Endothelial cell of umbilical vein (primary cell): ENCODE data around the gene DUS1L. TPM values are rescaled to one million over a fixed set of nuclear protein-coding genes. Genes with fewer than 3 reads are reported as not detected.

Source experiments
- BruUV-seq: library from RNA; stranded (reverse); fragments of 400-500 nt; replicated peaks from 2 replicates; lab custom pipeline; 2021; lab: Mats Ljungman, UMichigan
- CTCF ChIA-PET: fragments of 300-600, 350-600 bp; sonication (Branson Sonifier 250); formaldehyde crosslinking; loops from one replicate; lab custom pipeline; 2021; ENCODE audit warnings: antibody characterized with exemption, inconsistent platforms; lab: Charles Lee
- POLR2A ChIA-PET: fragments of 300-600, 350-600 bp; sonication (Branson Sonifier 250); formaldehyde crosslinking; loops from one replicate; lab custom pipeline; 2021; ENCODE audit warnings: antibody characterized with exemption, inconsistent platforms; lab: Charles Lee
- DNase-seq: peaks from one replicate; pipeline ENCODE4 v3.0.0-alpha.2; 2011; ENCODE audit warnings: low read depth, low spot score
- FAIRE-seq: peaks from 2 replicates; lab custom pipeline; 2011; peaks lifted over from hg19 to GRCh38; lab: Jason Lieb, UNC
- H2AFZ ChIP-seq: 2 replicates; pipeline ENCODE4 v1.6.0; 2012; ENCODE audit warnings: low read depth, low read length, control low read depth, inconsistent platforms
- H3K27ac ChIP-seq: 2 replicates; pipeline ENCODE4 v1.5.1; 2011; ENCODE audit warnings: low read depth, mild to moderate bottlenecking, control low read depth, low read length, moderate library complexity; ENCODE audit not compliant: insufficient read depth
- H3K27me3 ChIP-seq, 2 experiments: 2 replicates each; pipeline versions ENCODE4 v1.6.0 to v1.6.1; 2011; ENCODE audit warnings: low read length in 2 of 2, mixed read lengths in 1 of 2; ENCODE audit not compliant: control insufficient read depth in 2 of 2, insufficient read depth in 2 of 2
- H3K36me3 ChIP-seq, 2 experiments: 2 replicates in 1 of 2; 3 replicates in 1 of 2; pipeline ENCODE4 v1.5.1; 2011; ENCODE audit warnings: low read length in 2 of 2, mild to moderate bottlenecking in 1 of 2, moderate library complexity in 1 of 2; ENCODE audit not compliant: control insufficient read depth in 2 of 2, insufficient read depth in 2 of 2; ENCODE audit errors: extremely low read depth in 1 of 2
- H3K4me1 ChIP-seq: 3 replicates; pipeline ENCODE4 v1.5.1; 2011; ENCODE audit warnings: mild to moderate bottlenecking, low read length; ENCODE audit not compliant: control insufficient read depth, insufficient read depth; ENCODE audit errors: extremely low read depth
- H3K4me2 ChIP-seq: 2 replicates; pipeline ENCODE4 v1.6.1; 2011; ENCODE audit warnings: low read length, control low read depth, mixed read lengths; ENCODE audit not compliant: insufficient read depth
- H3K4me3 ChIP-seq, 3 experiments: fragments of 200-600 bp in 1 of 3; sonication (generic), shearing (Covaris generic) in 1 of 3; replicated peaks in 1 of 3; 2 replicates each; pipeline ENCODE4 v1.5.1; 2011 to 2016; ENCODE audit warnings: control low read depth in 3 of 3, low read length in 3 of 3, mild to moderate bottlenecking in 2 of 3, inconsistent platforms in 1 of 3, low read depth in 1 of 3, moderate library complexity in 1 of 3; ENCODE audit not compliant: insufficient read depth in 1 of 3
- H3K79me2 ChIP-seq: 2 replicates; pipeline ENCODE4 v1.6.0; 2012; ENCODE audit warnings: low read length, inconsistent platforms; ENCODE audit not compliant: control insufficient read depth, insufficient read depth
- H3K9ac ChIP-seq: replicated peaks from 2 replicates; pipeline ENCODE3; 2011; ENCODE audit warnings: low read length, control low read depth; ENCODE audit not compliant: insufficient read depth; ENCODE audit errors: extremely low read depth
- H3K9me1 ChIP-seq: replicated peaks from 3 replicates; pipeline ENCODE4 v1.6.0; 2011; ENCODE audit warnings: mild to moderate bottlenecking, low read length; ENCODE audit not compliant: control insufficient read depth, insufficient read depth; ENCODE audit errors: extremely low read depth
- H3K9me3 ChIP-seq: replicated peaks from 2 replicates; pipeline ENCODE4 v1.5.1; 2012; ENCODE audit warnings: low read length, inconsistent platforms; ENCODE audit not compliant: control insufficient read depth, insufficient read depth
- H4K20me1 ChIP-seq: replicated peaks from 2 replicates; pipeline ENCODE3; 2011; ENCODE audit warnings: mild to moderate bottlenecking, low read length; ENCODE audit not compliant: control insufficient read depth, insufficient read depth; ENCODE audit errors: extremely low read depth
- EZH2 ChIP-seq: IDR thresholded peaks from 2 replicates; pipeline ENCODE4 v1.6.1; 2012; ENCODE audit warnings: borderline replicate concordance, low read depth, mild to moderate bottlenecking, moderate library complexity, low read length, inconsistent platforms; ENCODE audit not compliant: severe bottlenecking
- FOS ChIP-seq: IDR thresholded peaks from 2 replicates; pipeline ENCODE4 v1.6.1; 2011; ENCODE audit warnings: mild to moderate bottlenecking, low read length, moderate library complexity, borderline replicate concordance; ENCODE audit not compliant: insufficient read depth
- GATA2 ChIP-seq: IDR thresholded peaks from 2 replicates; pipeline ENCODE4 v1.7.0; 2011; ENCODE audit warnings: low read depth, mild to moderate bottlenecking, moderate library complexity, mixed read lengths, low read length; ENCODE audit not compliant: insufficient read length, insufficient read depth
- JUN ChIP-seq: IDR thresholded peaks from 2 replicates; pipeline ENCODE4 v1.6.1; 2011; ENCODE audit warnings: borderline replicate concordance, low read depth; ENCODE audit not compliant: insufficient read length, insufficient read depth
- MYC ChIP-seq: IDR thresholded peaks from one replicate; pipeline ENCODE4 v1.6.1; 2011; ENCODE audit warnings: mild to moderate bottlenecking, low read depth, low read length
- POLR2A ChIP-seq: IDR thresholded peaks from 2 replicates; pipeline ENCODE4 v1.6.1; 2012; ENCODE audit warnings: low read depth, mild to moderate bottlenecking, control low read depth, low read length
- POLR2AphosphoS5 ChIP-seq: IDR thresholded peaks from 2 replicates; pipeline ENCODE4 v1.6.1; 2012; ENCODE audit warnings: low read depth, mild to moderate bottlenecking, control low read depth, low read length, moderate library complexity; ENCODE audit not compliant: insufficient read depth
- dilution Hi-C: fragments of 300-500 bp; cut with MboI; formaldehyde crosslinking; loops from one replicate; pipeline ENCODE4 v1.15.0; 2019; ENCODE audit warnings: low sequenced_read_pairs; ENCODE audit not compliant: extremely low pct_ligation_motif_present
- intact Hi-C: fragments of 100-400 bp; cut with micrococcal nuclease; formaldehyde crosslinking; loops from one replicate; pipeline ENCODE4 v1.10.0; 2022
- polyA plus RNA-seq, 4 experiments: library from polyadenylated mRNA; depleted of rRNA in 3 of 4; stranded (reverse) in 3 of 4; unstranded in 1 of 4; fragments of >200 nt; gene quantifications; 2 replicates each; pipeline versions ENCODE4 v1.2.1 to v1.2.3, GENCODE V29; 2011 to 2012; ENCODE audit warnings: missing spikeins in 1 of 4
- total RNA-seq: library from RNA; stranded (reverse); gene quantifications from 2 replicates; pipeline ENCODE4 v1.2.3, GENCODE V29; 2021
- TF ChIP-seq, protein P1 (sequence below): IDR thresholded peaks from 2 replicates; pipeline ENCODE4 v1.6.1; 2011; ENCODE audit not compliant: insufficient read depth, insufficient read length
- TF ChIP-seq, protein P2 (sequence below), 2 donors: IDR thresholded peaks; 1 replicate in 1 of 2; 2 replicates in 1 of 2; pipeline ENCODE4 v1.5.1; 2011; ENCODE audit warnings: low read length in 2 of 2, mild to moderate bottlenecking in 2 of 2, moderate library complexity in 2 of 2, control low read depth in 1 of 2, inconsistent platforms in 1 of 2, low read depth in 1 of 2; ENCODE audit not compliant: insufficient read depth in 1 of 2; ENCODE audit errors: extremely low read depth in 1 of 2

The DUS1L gene
- total and polyA plus RNA-seq, 2 donors (not counting 3 experiments of a cell fraction or from before 2014, with no cell fraction given), result 60.1 to 92.9 TPM

DNA sequence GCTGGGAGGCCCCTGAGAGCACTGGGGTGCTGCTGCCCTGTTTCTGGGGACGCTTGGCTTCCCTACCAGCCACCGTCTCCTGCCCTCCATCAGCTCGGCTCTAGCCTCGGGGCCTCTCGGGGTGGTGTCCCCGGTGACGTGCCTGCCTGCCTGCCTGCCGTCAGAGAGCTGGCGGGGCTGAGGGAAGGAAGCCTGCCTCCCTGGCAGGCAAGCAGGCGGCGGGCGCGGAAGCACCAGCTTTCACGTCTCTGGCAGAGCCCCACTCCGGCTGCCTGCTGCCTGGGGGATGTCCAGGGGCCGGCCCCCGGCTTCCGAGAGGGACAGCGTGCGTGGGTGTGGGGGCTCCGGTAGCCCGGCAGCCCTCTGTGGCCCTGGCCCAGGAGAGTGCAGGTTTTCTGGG lies 52.3 kb downstream of the DUS1L start:
- Histone ChIP-seq H3K9ac (no peak overlapping the region), H3K36me3 (no peaks in the 10 kb centered on the region), H3K9me3 (no peaks in the 10 kb centered on the region), H3K79me2 (no peaks in the 10 kb centered on the region), H3K4me2 (no peak overlapping the region), H4K20me1 (no peaks in the 10 kb centered on the region), H3K9me1 (no peaks in the 10 kb centered on the region), H3K27me3 (no peaks in the 10 kb centered on the region), H3K4me3 (no peak overlapping the region), H3K4me1 (no peaks in the 10 kb centered on the region), H3K27ac (no peak overlapping the region), H2AFZ (no peak overlapping the region)
- POLR2A ChIA-PET, result interaction anchor here (0.5 kb wide), 1 partner anchor 29 kb away, joined by 5 read pairs; no protein-coding TSS in a partner anchor
- no TSS peak for BruUV-seq
- intact Hi-C loops (no loop called here), dilution Hi-C loops (no loop called here)
- no peak for DNase-seq
- FAIRE-seq, result no peak
- TF ChIP-seq POLR2A (no peak), GATA2 (no peak), FOS (no peak), EZH2 (no peak), POLR2AphosphoS5 (no peak), JUN (no peak), MYC (no peak)
- TF ChIP-seq, protein P1, sequence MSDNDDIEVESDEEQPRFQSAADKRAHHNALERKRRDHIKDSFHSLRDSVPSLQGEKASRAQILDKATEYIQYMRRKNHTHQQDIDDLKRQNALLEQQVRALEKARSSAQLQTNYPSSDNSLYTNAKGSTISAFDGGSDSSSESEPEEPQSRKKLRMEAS, result no peak
- TF ChIP-seq, protein P2, sequence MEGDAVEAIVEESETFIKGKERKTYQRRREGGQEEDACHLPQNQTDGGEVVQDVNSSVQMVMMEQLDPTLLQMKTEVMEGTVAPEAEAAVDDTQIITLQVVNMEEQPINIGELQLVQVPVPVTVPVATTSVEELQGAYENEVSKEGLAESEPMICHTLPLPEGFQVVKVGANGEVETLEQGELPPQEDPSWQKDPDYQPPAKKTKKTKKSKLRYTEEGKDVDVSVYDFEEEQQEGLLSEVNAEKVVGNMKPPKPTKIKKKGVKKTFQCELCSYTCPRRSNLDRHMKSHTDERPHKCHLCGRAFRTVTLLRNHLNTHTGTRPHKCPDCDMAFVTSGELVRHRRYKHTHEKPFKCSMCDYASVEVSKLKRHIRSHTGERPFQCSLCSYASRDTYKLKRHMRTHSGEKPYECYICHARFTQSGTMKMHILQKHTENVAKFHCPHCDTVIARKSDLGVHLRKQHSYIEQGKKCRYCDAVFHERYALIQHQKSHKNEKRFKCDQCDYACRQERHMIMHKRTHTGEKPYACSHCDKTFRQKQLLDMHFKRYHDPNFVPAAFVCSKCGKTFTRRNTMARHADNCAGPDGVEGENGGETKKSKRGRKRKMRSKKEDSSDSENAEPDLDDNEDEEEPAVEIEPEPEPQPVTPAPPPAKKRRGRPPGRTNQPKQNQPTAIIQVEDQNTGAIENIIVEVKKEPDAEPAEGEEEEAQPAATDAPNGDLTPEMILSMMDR (IDR thresholded peaks at IDR 0.05; ENCODE audit: extremely low read depth in 1 of 2, insufficient read depth in 1 of 2, low read depth in 1 of 2, low read length in 2 of 2), result no peak
- CTCF ChIA-PET, result interaction anchor here (1.4 to 2.3 kb wide), 3 partner anchors 10 to 142 kb away, joined by 3 to 12 read pairs (median 5); no protein-coding TSS in a partner anchor
